HepG2 (cell line): ENCODE results near the gene GGNBP2. TPM values are rescaled to one million over a fixed set of nuclear protein-coding genes. Genes with fewer than 3 reads are reported as not detected.

Source experiments
- CC2D1A ChIP-seq: sonication (generic); formaldehyde crosslinking; IDR thresholded peaks from 2 replicates; pipeline ENCODE4 v1.8.1; 2023; ENCODE audit warnings: mild to moderate bottlenecking, missing genetic modification reagents
- FOXM1 ChIP-seq: sonication (generic); formaldehyde crosslinking; IDR thresholded peaks from 2 replicates; pipeline ENCODE4 v1.5.0; 2020; ENCODE audit warnings: missing genetic modification reagents
- IRX3 ChIP-seq: sonication (generic); formaldehyde crosslinking; IDR thresholded peaks from 2 replicates; pipeline ENCODE4 v1.8.1; 2023; ENCODE audit warnings: mild to moderate bottlenecking, low read depth, missing genetic modification reagents, borderline replicate concordance
- KLF9 ChIP-seq: IDR thresholded peaks from 2 replicates; pipeline ENCODE4 v1.6.1; 2016; ENCODE audit warnings: low read depth
- KMT2A ChIP-seq: sonication (generic); formaldehyde crosslinking; IDR thresholded peaks from 2 replicates; pipeline ENCODE4 v1.4.0; 2020; ENCODE audit warnings: missing genetic modification reagents
- MAFF ChIP-seq: IDR thresholded peaks from 2 replicates; pipeline ENCODE4 v1.6.1; 2011; ENCODE audit warnings: low read depth, low read length, improper control_type of control experiment
- MYNN ChIP-seq: sonication (generic); formaldehyde crosslinking; IDR thresholded peaks from 2 replicates; pipeline ENCODE4 v1.4.0; 2020; ENCODE audit warnings: mild to moderate bottlenecking, low read depth, missing genetic modification reagents
- NFATC3 ChIP-seq: sonication (generic); formaldehyde crosslinking; IDR thresholded peaks from 2 replicates; pipeline ENCODE4 v1.5.1; 2020; ENCODE audit warnings: mild to moderate bottlenecking, missing genetic modification reagents
- NFE2L2 ChIP-seq: fragments of 150-350 bp; IDR thresholded peaks from 2 replicates; pipeline ENCODE4 v1.6.1; 2014; ENCODE audit warnings: low read length
- NPAS2 ChIP-seq: sonication (generic); formaldehyde crosslinking; IDR thresholded peaks from 2 replicates; pipeline ENCODE4 v1.8.0; 2022; ENCODE audit warnings: mild to moderate bottlenecking, missing genetic modification reagents, borderline replicate concordance
- PCBP2 ChIP-seq: fragments of 200-400 bp; formaldehyde crosslinking; optimal IDR thresholded peaks from 2 replicates; pipeline ENCODE3; 2018; ENCODE audit warnings: low read length, low read depth; ENCODE audit not compliant: poor library complexity, severe bottlenecking
- RARA ChIP-seq: IDR thresholded peaks from 2 replicates; pipeline ENCODE4 v1.6.1; 2016; ENCODE audit warnings: missing genetic modification reagents, missing compliant biosample characterization
- RXRB ChIP-seq: IDR thresholded peaks from 2 replicates; pipeline ENCODE4 v1.6.1; 2016; ENCODE audit warnings: borderline replicate concordance, missing genetic modification reagents, missing compliant biosample characterization
- SCMH1 ChIP-seq: sonication (generic); formaldehyde crosslinking; IDR thresholded peaks from 2 replicates; pipeline ENCODE4 v1.9.0; 2021; ENCODE audit warnings: missing genetic modification reagents, mild to moderate bottlenecking, borderline replicate concordance
- SMARCE1 ChIP-seq: fragments of 450-650 bp; IDR thresholded peaks from 2 replicates; pipeline ENCODE4 v1.6.1; 2017; ENCODE audit warnings: borderline replicate concordance
- ZBTB1 ChIP-seq: sonication (generic); formaldehyde crosslinking; IDR thresholded peaks from 2 replicates; pipeline ENCODE4 v1.4.0; 2020; ENCODE audit warnings: missing genetic modification reagents, borderline replicate concordance
- ZMAT5 ChIP-seq: sonication (generic); formaldehyde crosslinking; IDR thresholded peaks from 2 replicates; pipeline ENCODE4 v1.5.0; 2020; ENCODE audit warnings: mild to moderate bottlenecking, low read depth, missing genetic modification reagents, borderline replicate concordance
- ZMYM4 ChIP-seq: sonication (generic); formaldehyde crosslinking; IDR thresholded peaks from 2 replicates; pipeline ENCODE4 v1.8.1; 2023; ENCODE audit warnings: mild to moderate bottlenecking, missing genetic modification reagents
- ZNF225 ChIP-seq: sonication (generic); formaldehyde crosslinking; IDR thresholded peaks from 2 replicates; pipeline ENCODE4 v1.4.0; 2020; ENCODE audit warnings: mild to moderate bottlenecking, missing genetic modification reagents
- ZNF260 ChIP-seq: sonication (generic); formaldehyde crosslinking; IDR thresholded peaks from 2 replicates; pipeline ENCODE4 v1.4.0; 2020; ENCODE audit warnings: missing genetic modification reagents, low read depth, mild to moderate bottlenecking, borderline replicate concordance
- ZNF33A ChIP-seq: sonication (generic); formaldehyde crosslinking; IDR thresholded peaks from 2 replicates; pipeline ENCODE4 v1.5.1; 2020; ENCODE audit warnings: missing genetic modification reagents, mild to moderate bottlenecking, moderate library complexity, borderline replicate concordance
- ZNF34 ChIP-seq: sonication (generic); formaldehyde crosslinking; IDR thresholded peaks from 2 replicates; pipeline ENCODE4 v1.4.0; 2020; ENCODE audit warnings: mild to moderate bottlenecking, missing genetic modification reagents, borderline replicate concordance
- ZNF556 ChIP-seq: sonication (generic); formaldehyde crosslinking; IDR thresholded peaks from 2 replicates; pipeline ENCODE4 v1.4.0; 2020; ENCODE audit warnings: mild to moderate bottlenecking, missing genetic modification reagents, borderline replicate concordance
- ZNF569 ChIP-seq: sonication (generic); formaldehyde crosslinking; IDR thresholded peaks from 2 replicates; pipeline ENCODE4 v1.5.0; 2020; ENCODE audit warnings: mild to moderate bottlenecking, missing genetic modification reagents, moderate library complexity, borderline replicate concordance
- ZNF614 ChIP-seq: IDR thresholded peaks from 2 replicates; pipeline ENCODE4 v1.6.1; 2018; ENCODE audit warnings: missing biosample characterization, missing genetic modification reagents, inconsistent platforms, borderline replicate concordance
- ZNF670 ChIP-seq: sonication (generic); formaldehyde crosslinking; IDR thresholded peaks from 2 replicates; pipeline ENCODE4 v1.8.0; 2022; ENCODE audit warnings: mild to moderate bottlenecking, missing genetic modification reagents, borderline replicate concordance
- ZNF761 ChIP-seq: sonication (generic); formaldehyde crosslinking; conservative IDR thresholded peaks from 2 replicates; pipeline ENCODE4 v1.4.0; 2020; ENCODE audit warnings: mild to moderate bottlenecking, missing genetic modification reagents
- polyA plus RNA-seq, 8 experiments: library from polyadenylated mRNA; depleted of rRNA in 3 of 8; stranded (reverse) in 7 of 8; unstranded in 1 of 8; fragments of >200 nt; fragmentation: Illumina TruSeq in 4 of 8; extraction: Trizol in 4 of 8; gene quantifications; 2 replicates each; pipeline versions ENCODE4 v1.2.1 to v1.2.3, GENCODE V29; 2011 to 2016; ENCODE audit warnings: low read depth in 4 of 8, missing spikeins in 1 of 8, mixed read lengths in 1 of 8; ENCODE audit not compliant: insufficient read depth in 1 of 8
- total RNA-seq, 5 experiments: library from RNA; depleted of rRNA; stranded (reverse); fragments of >200 nt; fragmentation: Illumina TruSeq; extraction: Trizol; gene quantifications; 2 replicates each; pipeline ENCODE4 v1.2.3, GENCODE V29; 2016; ENCODE audit warnings: low read depth in 1 of 5
- TF ChIP-seq, protein P1 (sequence below): sonication (generic); formaldehyde crosslinking; IDR thresholded peaks from 2 replicates; pipeline ENCODE4 v1.5.0; 2020; ENCODE audit warnings: mild to moderate bottlenecking, missing genetic modification reagents
- TF ChIP-seq, protein P2 (sequence below): sonication (generic); formaldehyde crosslinking; IDR thresholded peaks from 2 replicates; pipeline ENCODE4 v1.8.0; 2022; ENCODE audit warnings: mild to moderate bottlenecking, missing genetic modification reagents

The GGNBP2 gene
- total and polyA plus RNA-seq, 2 of the 13 experiments (the other 11 are each of a cell fraction or from before 2014, with no cell fraction given) = 53.3 to 84.2 TPM

DNA sequence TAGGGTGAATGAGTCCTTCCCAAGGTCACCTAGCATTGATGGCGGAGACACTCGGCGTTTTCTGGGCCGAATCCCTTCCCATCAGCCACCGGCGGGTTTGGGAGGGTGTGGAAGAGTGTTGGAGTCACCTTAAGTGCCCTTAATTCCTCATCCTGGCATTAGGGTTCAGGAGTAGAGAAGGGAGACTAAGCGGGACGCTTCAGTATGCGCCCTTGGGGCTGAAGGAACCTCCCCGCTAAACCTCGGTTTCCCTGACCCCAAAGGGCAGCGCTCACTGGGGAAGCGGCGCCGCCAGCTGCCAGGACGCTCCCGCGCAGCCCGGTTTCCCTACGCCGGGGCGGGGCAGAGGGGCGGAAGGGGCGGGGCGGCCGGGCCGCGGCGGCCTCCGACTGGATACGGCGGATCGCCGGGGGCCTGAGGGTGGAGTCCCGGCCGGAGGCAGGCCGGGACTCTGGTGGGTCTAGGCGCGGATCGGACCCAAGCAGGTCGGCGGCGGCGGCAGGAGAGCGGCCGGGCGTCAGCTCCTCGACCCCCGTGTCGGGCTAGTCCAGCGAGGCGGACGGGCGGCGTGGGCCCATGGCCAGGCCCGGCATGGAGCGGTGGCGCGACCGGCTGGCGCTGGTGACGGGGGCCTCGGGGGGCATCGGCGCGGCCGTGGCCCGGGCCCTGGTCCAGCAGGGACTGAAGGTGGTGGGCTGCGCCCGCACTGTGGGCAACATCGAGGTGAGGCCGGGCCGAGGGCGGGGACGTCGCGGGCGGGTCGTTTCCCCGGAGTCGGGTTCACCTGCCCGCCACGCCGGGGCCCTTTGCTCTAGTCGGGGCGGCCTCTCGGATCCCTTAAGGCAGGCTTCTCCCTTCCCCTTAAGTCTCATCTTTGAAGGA, 47.0 kb downstream of the GGNBP2 start, which contains the start of gene DHRS11 (continued):
- TF ChIP-seq, protein P1, sequence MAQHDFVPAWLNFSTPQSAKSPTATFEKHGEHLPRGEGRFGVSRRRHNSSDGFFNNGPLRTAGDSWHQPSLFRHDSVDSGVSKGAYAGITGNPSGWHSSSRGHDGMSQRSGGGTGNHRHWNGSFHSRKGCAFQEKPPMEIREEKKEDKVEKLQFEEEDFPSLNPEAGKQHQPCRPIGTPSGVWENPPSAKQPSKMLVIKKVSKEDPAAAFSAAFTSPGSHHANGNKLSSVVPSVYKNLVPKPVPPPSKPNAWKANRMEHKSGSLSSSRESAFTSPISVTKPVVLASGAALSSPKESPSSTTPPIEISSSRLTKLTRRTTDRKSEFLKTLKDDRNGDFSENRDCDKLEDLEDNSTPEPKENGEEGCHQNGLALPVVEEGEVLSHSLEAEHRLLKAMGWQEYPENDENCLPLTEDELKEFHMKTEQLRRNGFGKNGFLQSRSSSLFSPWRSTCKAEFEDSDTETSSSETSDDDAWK = no peak
- TF ChIP-seq ZBTB1 (CRISPR knock-in tag) = no peak
- no peak for TF ChIP-seq CC2D1A
- TF ChIP-seq MYNN = no peak
- no peak for TF ChIP-seq SCMH1 (CRISPR knock-in tag)
- TF ChIP-seq, protein P2, sequence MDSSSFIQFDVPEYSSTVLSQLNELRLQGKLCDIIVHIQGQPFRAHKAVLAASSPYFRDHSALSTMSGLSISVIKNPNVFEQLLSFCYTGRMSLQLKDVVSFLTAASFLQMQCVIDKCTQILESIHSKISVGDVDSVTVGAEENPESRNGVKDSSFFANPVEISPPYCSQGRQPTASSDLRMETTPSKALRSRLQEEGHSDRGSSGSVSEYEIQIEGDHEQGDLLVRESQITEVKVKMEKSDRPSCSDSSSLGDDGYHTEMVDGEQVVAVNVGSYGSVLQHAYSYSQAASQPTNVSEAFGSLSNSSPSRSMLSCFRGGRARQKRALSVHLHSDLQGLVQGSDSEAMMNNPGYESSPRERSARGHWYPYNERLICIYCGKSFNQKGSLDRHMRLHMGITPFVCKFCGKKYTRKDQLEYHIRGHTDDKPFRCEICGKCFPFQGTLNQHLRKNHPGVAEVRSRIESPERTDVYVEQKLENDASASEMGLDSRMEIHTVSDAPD (CRISPR knock-in tag) = no peak
- TF ChIP-seq ZNF33A (CRISPR knock-in tag) = no peak
- 0 out of 2 replicates have a peak, but pooled peaks have one; percentile 48 for TF ChIP-seq IRX3 (CRISPR knock-in tag)
- TF ChIP-seq NFE2L2 = no peak
- no peak for TF ChIP-seq ZNF761 (CRISPR knock-in tag)
- TF ChIP-seq ZNF260 (CRISPR knock-in tag) = no peak
- TF ChIP-seq ZMAT5 = no peak
- TF ChIP-seq RARA (CRISPR knock-in tag) = no peak
- no peak for TF ChIP-seq NPAS2
- no peak for TF ChIP-seq KLF9 (CRISPR knock-in tag)
- TF ChIP-seq SMARCE1 = no peak
- no peak for TF ChIP-seq FOXM1
- 0 out of 2 replicates have a peak, but pooled peaks have one; percentile 44 for TF ChIP-seq ZNF556
- TF ChIP-seq ZNF670 (CRISPR knock-in tag) = no peak
- no peak for TF ChIP-seq NFATC3
- 0 out of 2 replicates have a peak, but pooled peaks have one; percentile 43 for TF ChIP-seq ZNF34
- TF ChIP-seq ZNF614 (CRISPR knock-in tag) = no peak
- no peak for TF ChIP-seq ZNF225 (CRISPR knock-in tag)
- no peak for TF ChIP-seq RXRB
- TF ChIP-seq ZNF569 (CRISPR knock-in tag) = no peak
- TF ChIP-seq ZMYM4 (CRISPR knock-in tag) = no peak
- TF ChIP-seq KMT2A (CRISPR knock-in tag) = no peak
- no peak for TF ChIP-seq MAFF
- no peak for TF ChIP-seq PCBP2
